Measurements from ENCODE around the gene NXF2B. TPM values are rescaled to one million over a fixed set of nuclear protein-coding genes. Genes with fewer than 3 reads are reported as not detected.

The NXF2B gene
- total and polyA plus RNA-seq, 8 donors = 0.23 to 2.0 TPM; not detected in 6

DNA sequence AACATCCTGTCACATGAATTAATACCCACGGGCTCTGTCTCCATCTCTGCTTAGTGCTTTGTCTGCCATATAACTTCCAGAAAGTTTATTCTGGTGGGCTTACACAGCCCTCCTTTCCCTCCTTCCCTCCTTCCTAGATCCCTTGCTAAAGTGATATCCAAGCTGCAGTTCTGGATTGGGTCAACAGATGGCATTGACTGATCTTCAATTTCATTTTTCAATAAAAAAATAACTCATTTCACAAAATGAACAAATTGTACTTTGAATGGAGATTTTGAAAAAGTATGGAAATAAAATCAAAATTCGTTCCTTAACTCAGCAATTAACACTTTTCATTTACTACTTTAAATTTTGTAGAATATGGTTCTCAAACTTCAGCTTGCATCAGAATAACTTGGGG lies 97.9 kb downstream of the NXF2B start:
- no peak overlapping the region for H3K27ac ChIP-seq
- peaks cover 0 to 12% (median 2%) of the 10 kb centered on the region in 4 donors for H3K27me3 ChIP-seq
- DNase-seq (no peak), ATAC-seq (no peak), FAIRE-seq (no peak)
- no peaks in the 10 kb centered on the region for H3K36me3 ChIP-seq
- intact Hi-C loops (cut with DNase I) = no loop called here
- 10 to 23% methylated on average over 2 of the region's 2 CpGs for WGBS, 2 donors
- TF ChIP-seq, protein P1, sequence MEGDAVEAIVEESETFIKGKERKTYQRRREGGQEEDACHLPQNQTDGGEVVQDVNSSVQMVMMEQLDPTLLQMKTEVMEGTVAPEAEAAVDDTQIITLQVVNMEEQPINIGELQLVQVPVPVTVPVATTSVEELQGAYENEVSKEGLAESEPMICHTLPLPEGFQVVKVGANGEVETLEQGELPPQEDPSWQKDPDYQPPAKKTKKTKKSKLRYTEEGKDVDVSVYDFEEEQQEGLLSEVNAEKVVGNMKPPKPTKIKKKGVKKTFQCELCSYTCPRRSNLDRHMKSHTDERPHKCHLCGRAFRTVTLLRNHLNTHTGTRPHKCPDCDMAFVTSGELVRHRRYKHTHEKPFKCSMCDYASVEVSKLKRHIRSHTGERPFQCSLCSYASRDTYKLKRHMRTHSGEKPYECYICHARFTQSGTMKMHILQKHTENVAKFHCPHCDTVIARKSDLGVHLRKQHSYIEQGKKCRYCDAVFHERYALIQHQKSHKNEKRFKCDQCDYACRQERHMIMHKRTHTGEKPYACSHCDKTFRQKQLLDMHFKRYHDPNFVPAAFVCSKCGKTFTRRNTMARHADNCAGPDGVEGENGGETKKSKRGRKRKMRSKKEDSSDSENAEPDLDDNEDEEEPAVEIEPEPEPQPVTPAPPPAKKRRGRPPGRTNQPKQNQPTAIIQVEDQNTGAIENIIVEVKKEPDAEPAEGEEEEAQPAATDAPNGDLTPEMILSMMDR (IDR thresholded peaks at IDR 0.05) = no peak
- H3K4me3 ChIP-seq = no peak overlapping the region
- H3K9me3 ChIP-seq = no peaks in the 10 kb centered on the region
- no peaks in the 10 kb centered on the region for H3K4me1 ChIP-seq

GRCh38 chrX:102339312-102340298 lies 100.2 kb downstream of the NXF2B start:
- TF ChIP-seq, protein P1 (IDR thresholded peaks at IDR 0.05) = no peak
- intact Hi-C loops (cut with DNase I) = no loop called here
- WGBS, 2 donors = 62 to 70% methylated on average over 19 of the region's 19 CpGs
- ATAC-seq = no peak
- no peaks in the 10 kb centered on the region for H3K9me3 ChIP-seq
- DNase-seq = peak in 2 of 6 donors; percentile 7 to 54
- FAIRE-seq = no peak
- H3K4me3 ChIP-seq = no peak overlapping the region
- H3K4me1 ChIP-seq = no peaks in the 10 kb centered on the region
- H3K27me3 ChIP-seq = peaks cover 0 to 3% (median 0%) of the 10 kb centered on the region in 4 donors
- no peak overlapping the region for H3K27ac ChIP-seq
- no peaks in the 10 kb centered on the region for H3K36me3 ChIP-seq

GRCh38 chrX:102338162-102338561 lies 101.6 kb downstream of the NXF2B start:
- TF ChIP-seq, protein P1 (IDR thresholded peaks at IDR 0.05) = no peak
- H3K4me3 ChIP-seq = no peak overlapping the region
- FAIRE-seq = no peak
- peak in 1 of 6 donors; percentile 3 for DNase-seq
- H3K27me3 ChIP-seq = peaks cover 0 to 3% (median 0%) of the 10 kb centered on the region in 4 donors
- WGBS, 2 donors = 59 to 68% methylated on average over 4 of the region's 4 CpGs
- intact Hi-C loops (cut with DNase I) = no loop called here
- H3K27ac ChIP-seq = no peak overlapping the region
- no peaks in the 10 kb centered on the region for H3K9me3 ChIP-seq
- no peaks in the 10 kb centered on the region for H3K36me3 ChIP-seq
- no peak for ATAC-seq
- no peaks in the 10 kb centered on the region for H3K4me1 ChIP-seq

Other genes with a start within 250 kb of the NXF2B start
- not detected for gene TCP11X1, start 224.7 kb downstream of the NXF2B start, total RNA-seq
- not detected for gene TCP11X1, start 224.7 kb downstream of the NXF2B start, polyA plus RNA-seq
- not detected for gene NXF2, start 192.8 kb downstream of the NXF2B start, total RNA-seq
- under 1 TPM in 1 of 2 donors, not detected in 1; 0.11 TPM for gene NXF2, start 192.8 kb downstream of the NXF2B start, polyA plus RNA-seq
- not detected for gene TCP11X2, start 31.8 kb upstream of the NXF2B start, total RNA-seq
- under 1 TPM in 1 of 2 donors, not detected in 1; 0.54 TPM for gene TCP11X2, start 31.8 kb upstream of the NXF2B start, polyA plus RNA-seq
- gene TMSB15A, start 76.7 kb upstream of the NXF2B start, total RNA-seq = under 1 TPM in 2 of 6 donors, not detected in 4; 0.31 to 0.42 TPM
- gene TMSB15A, start 76.7 kb upstream of the NXF2B start, polyA plus RNA-seq = 1 to 10 TPM in 1 of 2 donors, under 1 TPM in 1; 0.42 to 2.0 TPM
- 10 to 100 TPM in 1 of 6 donors, 1 to 10 TPM in 5; 6.1 to 10.4 (median 8.0) TPM for gene ARMCX5, start 159.5 kb upstream of the NXF2B start, total RNA-seq
- gene ARMCX5, start 159.5 kb upstream of the NXF2B start, polyA plus RNA-seq = 1 to 10 TPM; 5.5 to 9.8 TPM
- gene GPRASP1, start 211.5 kb upstream of the NXF2B start, total RNA-seq = 1 to 10 TPM; 1.4 to 4.0 (median 3.1) TPM
- 10 to 100 TPM in 1 of 2 donors, 1 to 10 TPM in 1; 6.6 to 15.8 TPM for gene GPRASP1, start 211.5 kb upstream of the NXF2B start, polyA plus RNA-seq